22Rv1 (cell line): ENCODE data around the gene PDCD1LG2.

Experiments used
- ZFX ChIP-seq: fragments of 450-650 bp; IDR thresholded peaks from 2 replicates; pipeline ENCODE4 v1.6.1; 2017; ENCODE audit warnings: antibody characterized with exemption, borderline replicate concordance
- TF ChIP-seq, protein P1 (sequence below): fragments of 450-650 bp; IDR thresholded peaks from 2 replicates; pipeline ENCODE4 v1.5.1; 2017; ENCODE audit warnings: mild to moderate bottlenecking

DNA sequence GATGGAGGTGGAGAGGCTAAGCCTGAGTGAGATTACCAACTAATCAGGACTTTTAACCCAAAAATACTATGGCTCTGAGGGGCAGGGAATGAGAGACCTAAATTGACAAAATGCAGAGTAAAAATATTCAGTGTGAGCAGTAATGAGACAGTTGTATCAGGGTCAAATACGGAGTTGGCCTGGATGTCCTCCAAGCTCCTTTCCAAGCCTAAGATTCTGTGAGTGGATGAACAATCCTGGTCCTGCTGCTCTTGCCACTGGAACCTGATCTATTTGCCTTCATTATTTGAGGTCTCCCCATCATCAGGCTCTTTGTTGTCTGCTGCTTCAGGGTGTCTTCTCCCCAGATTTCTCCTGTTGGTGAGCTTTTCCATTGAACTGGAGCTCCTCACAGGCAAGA, 1.1 kb downstream of the PDCD1LG2 start:
- TF ChIP-seq, protein P1, sequence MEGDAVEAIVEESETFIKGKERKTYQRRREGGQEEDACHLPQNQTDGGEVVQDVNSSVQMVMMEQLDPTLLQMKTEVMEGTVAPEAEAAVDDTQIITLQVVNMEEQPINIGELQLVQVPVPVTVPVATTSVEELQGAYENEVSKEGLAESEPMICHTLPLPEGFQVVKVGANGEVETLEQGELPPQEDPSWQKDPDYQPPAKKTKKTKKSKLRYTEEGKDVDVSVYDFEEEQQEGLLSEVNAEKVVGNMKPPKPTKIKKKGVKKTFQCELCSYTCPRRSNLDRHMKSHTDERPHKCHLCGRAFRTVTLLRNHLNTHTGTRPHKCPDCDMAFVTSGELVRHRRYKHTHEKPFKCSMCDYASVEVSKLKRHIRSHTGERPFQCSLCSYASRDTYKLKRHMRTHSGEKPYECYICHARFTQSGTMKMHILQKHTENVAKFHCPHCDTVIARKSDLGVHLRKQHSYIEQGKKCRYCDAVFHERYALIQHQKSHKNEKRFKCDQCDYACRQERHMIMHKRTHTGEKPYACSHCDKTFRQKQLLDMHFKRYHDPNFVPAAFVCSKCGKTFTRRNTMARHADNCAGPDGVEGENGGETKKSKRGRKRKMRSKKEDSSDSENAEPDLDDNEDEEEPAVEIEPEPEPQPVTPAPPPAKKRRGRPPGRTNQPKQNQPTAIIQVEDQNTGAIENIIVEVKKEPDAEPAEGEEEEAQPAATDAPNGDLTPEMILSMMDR, result no peak
- no peak for TF ChIP-seq ZFX
